ENCODE results near the gene GNAZ. TPM values are rescaled to one million over a fixed set of nuclear protein-coding genes. Genes with fewer than 3 reads are reported as not detected.

The GNAZ gene
- polyA plus RNA-seq, 1 donor from 2014 or later, result 52.0 TPM

GRCh38 chr22:23123804-23124254, 53.5 kb downstream of the GNAZ start:
- H3K9ac ChIP-seq (ENCODE audit: low read length), result no peak overlapping the region
- H2AFZ ChIP-seq (ENCODE audit: low read depth, low read length), result no peak overlapping the region
- H3K36me3 ChIP-seq (ENCODE audit: insufficient read depth, low read length), result no peaks in the 10 kb centered on the region
- H4K20me1 ChIP-seq (ENCODE audit: insufficient read depth), result no peaks in the 10 kb centered on the region
- no peak overlapping the region for H3K4me3 ChIP-seq (ENCODE audit: low read length)
- H3F3A ChIP-seq (ENCODE audit: insufficient read depth, low read length, poor library complexity, severe bottlenecking), result no peaks in the 10 kb centered on the region
- TF ChIP-seq TAF1 (IDR thresholded peaks at IDR 0.05; ENCODE audit: low read depth), result no peak
- TF ChIP-seq RAD21 (conservative IDR thresholded peaks at IDR 0.05), result no peak
- no peak for TF ChIP-seq EZH2 (IDR thresholded peaks at IDR 0.05; ENCODE audit: borderline replicate concordance, insufficient read depth, low read length, poor library complexity, severe bottlenecking)
- no peak for TF ChIP-seq MXI1 (conservative IDR thresholded peaks at IDR 0.05; ENCODE audit: poor library complexity, severe bottlenecking)
- TF ChIP-seq SMC3 (conservative IDR thresholded peaks at IDR 0.05; ENCODE audit: poor library complexity), result no peak
- TF ChIP-seq EP300 (conservative IDR thresholded peaks at IDR 0.05; ENCODE audit: poor library complexity, severe bottlenecking), result no peak
- TF ChIP-seq CTCF (IDR thresholded peaks at IDR 0.05; ENCODE audit: poor library complexity, severe bottlenecking), result no peak
- no peak for TF ChIP-seq POLR2AphosphoS5 (IDR thresholded peaks at IDR 0.05)
- H3K79me2 ChIP-seq (replicated peaks; ENCODE audit: insufficient read depth, low read length), result no peaks in the 10 kb centered on the region
- H3K27ac ChIP-seq (ENCODE audit: low read length), result no peak overlapping the region
- H3K4me2 ChIP-seq (ENCODE audit: low read length), result no peak overlapping the region
- no peaks in the 10 kb centered on the region for H3K9me2 ChIP-seq (ENCODE audit: insufficient read depth, low read length)
- H3K27me3 ChIP-seq (ENCODE audit: insufficient read depth, low read depth, low read length), result no peaks in the 10 kb centered on the region
- no peaks in the 10 kb centered on the region for H3K9me3 ChIP-seq (ENCODE audit: low read length)

GRCh38 chr22:23124611-23125511, 54.5 kb downstream of the GNAZ start:
- Histone ChIP-seq H3K4me2 (ENCODE audit: low read length) (no peak overlapping the region), H3K27me3 (ENCODE audit: insufficient read depth, low read depth, low read length) (no peaks in the 10 kb centered on the region), H3K36me3 (ENCODE audit: insufficient read depth, low read length) (no peaks in the 10 kb centered on the region), H3K79me2 (replicated peaks; ENCODE audit: insufficient read depth, low read length) (no peaks in the 10 kb centered on the region), H4K20me1 (ENCODE audit: insufficient read depth) (no peaks in the 10 kb centered on the region), H2AFZ (ENCODE audit: low read depth, low read length) (no peak overlapping the region), H3K9me3 (ENCODE audit: low read length) (no peaks in the 10 kb centered on the region), H3K4me3 (ENCODE audit: low read length) (no peak overlapping the region), H3F3A (ENCODE audit: insufficient read depth, low read length, poor library complexity, severe bottlenecking) (no peaks in the 10 kb centered on the region), H3K9ac (ENCODE audit: low read length) (no peak overlapping the region), H3K9me2 (ENCODE audit: insufficient read depth, low read length) (no peaks in the 10 kb centered on the region), H3K27ac (ENCODE audit: low read length) (no peak overlapping the region)
- no peak for TF ChIP-seq RAD21 (conservative IDR thresholded peaks at IDR 0.05)
- no peak for TF ChIP-seq CTCF (IDR thresholded peaks at IDR 0.05; ENCODE audit: poor library complexity, severe bottlenecking)
- TF ChIP-seq TAF1 (IDR thresholded peaks at IDR 0.05; ENCODE audit: low read depth), result no peak
- no peak for TF ChIP-seq EP300 (conservative IDR thresholded peaks at IDR 0.05; ENCODE audit: poor library complexity, severe bottlenecking)
- no peak for TF ChIP-seq EZH2 (IDR thresholded peaks at IDR 0.05; ENCODE audit: borderline replicate concordance, insufficient read depth, low read length, poor library complexity, severe bottlenecking)
- TF ChIP-seq SMC3 (conservative IDR thresholded peaks at IDR 0.05; ENCODE audit: poor library complexity), result no peak
